Measurements from ENCODE around the gene NMT1. TPM values are rescaled to one million over a fixed set of nuclear protein-coding genes. Genes with fewer than 3 reads are reported as not detected.

NMT1 gene
- total RNA-seq, 1 donor from 2014 or later: 101 TPM

GRCh38 chr17:45139533-45139920, 78.4 kb downstream of the NMT1 start:
- Mint-ChIP-seq H3K27me3 (ENCODE audit: insufficient read depth, low read depth) (peaks cover 9% of the 10 kb centered on the region), H3K4me3 (no peak overlapping the region), H3K27ac (peak overlapping the region; percentile 67), H3K9me3 (peaks cover 4% of the 10 kb centered on the region), H3K36me3 (no peaks in the 10 kb centered on the region), H3K4me1 (peaks cover 45% of the 10 kb centered on the region)
- Histone ChIP-seq H3K4me2 (peak overlapping the region; percentile 50), H3K79me2 (ENCODE audit: low read depth) (no peaks in the 10 kb centered on the region), H3K27me3 (peaks cover 4% of the 10 kb centered on the region), H3K36me3 (no peaks in the 10 kb centered on the region), H3K9me3 (ENCODE audit: low read depth) (no peaks in the 10 kb centered on the region), H4K20me1 (ENCODE audit: low read depth) (no peaks in the 10 kb centered on the region), H2AFZ (replicated peaks) (no peak overlapping the region), H3K9ac (no peak overlapping the region), H3F3A (ENCODE audit: low read depth) (peaks cover 44% of the 10 kb centered on the region), H3K4me3 (no peak overlapping the region), H3K4me1 (peaks cover 32% of the 10 kb centered on the region), H3K27ac (no peak overlapping the region)
- DNase-seq (ENCODE audit: low spot score): no peak
- TF ChIP-seq EZH2phosphoT487 (IDR thresholded peaks at IDR 0.05) (no peak), EZH2 (IDR thresholded peaks at IDR 0.05) (no peak), CTCF (IDR thresholded peaks at IDR 0.05) (no peak)

GRCh38 chr17:45143094-45143670, 82.1 kb downstream of the NMT1 start:
- Mint-ChIP-seq H3K4me3 (no peak overlapping the region), H3K4me1 (peaks cover 57% of the 10 kb centered on the region), H3K36me3 (no peaks in the 10 kb centered on the region), H3K27ac (no peak overlapping the region), H3K27me3 (ENCODE audit: insufficient read depth, low read depth) (peaks cover 8% of the 10 kb centered on the region), H3K9me3 (no peaks in the 10 kb centered on the region)
- Histone ChIP-seq H3K4me1 (peaks cover 42% of the 10 kb centered on the region), H2AFZ (replicated peaks) (no peak overlapping the region), H3F3A (ENCODE audit: low read depth) (peaks cover 71% of the 10 kb centered on the region), H3K9me3 (ENCODE audit: low read depth) (no peaks in the 10 kb centered on the region), H3K27ac (no peak overlapping the region), H3K79me2 (ENCODE audit: low read depth) (peaks cover 13% of the 10 kb centered on the region), H3K9ac (no peak overlapping the region), H3K4me3 (peak overlapping the region; percentile 23), H3K36me3 (no peaks in the 10 kb centered on the region), H3K27me3 (peaks cover 7% of the 10 kb centered on the region), H4K20me1 (ENCODE audit: low read depth) (no peaks in the 10 kb centered on the region), H3K4me2 (peak overlapping the region; percentile 68)
- DNase-seq (ENCODE audit: low spot score): no peak
- TF ChIP-seq EZH2phosphoT487 (IDR thresholded peaks at IDR 0.05): no peak

- H2AFZ ChIP-seq (replicated peaks): peak overlapping the region; percentile 23
- no peak overlapping the region for H3K27ac ChIP-seq
- H3K79me2 ChIP-seq (ENCODE audit: low read depth): peaks cover 15% of the 10 kb centered on the region
- H3K4me1 Mint-ChIP-seq: peaks cover 55% of the 10 kb centered on the region
- DNase-seq (ENCODE audit: low spot score): peak; percentile 55
- H3K9me3 ChIP-seq (ENCODE audit: low read depth): no peaks in the 10 kb centered on the region
- no peak overlapping the region for H3K27ac Mint-ChIP-seq
- peaks cover 1% of the 10 kb centered on the region for H4K20me1 ChIP-seq (ENCODE audit: low read depth)
- no peaks in the 10 kb centered on the region for H3K36me3 Mint-ChIP-seq
- peak overlapping the region; percentile 23 for H3K4me3 ChIP-seq
- no peaks in the 10 kb centered on the region for H3K9me3 Mint-ChIP-seq
- H3K4me3 Mint-ChIP-seq: no peak overlapping the region
- peaks cover 11% of the 10 kb centered on the region for H3K27me3 Mint-ChIP-seq (ENCODE audit: insufficient read depth, low read depth)
- H3K4me1 ChIP-seq: peaks cover 39% of the 10 kb centered on the region
- peaks cover 74% of the 10 kb centered on the region for H3F3A ChIP-seq (ENCODE audit: low read depth)
- peaks cover 7% of the 10 kb centered on the region for H3K27me3 ChIP-seq
- TF ChIP-seq EZH2 (IDR thresholded peaks at IDR 0.05) (no peak), EZH2phosphoT487 (IDR thresholded peaks at IDR 0.05) (no peak), CTCF (IDR thresholded peaks at IDR 0.05) (no peak)
- H3K36me3 ChIP-seq: no peaks in the 10 kb centered on the region
- H3K9ac ChIP-seq: no peak overlapping the region
- H3K4me2 ChIP-seq: peak overlapping the region; percentile 68
Measured at GRCh38 chr17:45143767-45144198, 82.7 kb downstream of the NMT1 start.

Data from neural progenitor cell (in vitro differentiated cells).